Choroid plexus epithelial cell (primary cell): ENCODE measurements around the gene ZFP57.

ENCODE experiments used
- DNase-seq: peaks from one replicate; pipeline ENCODE4 v3.0.0-alpha.2; 2010; ENCODE audit warnings: low read depth
- H3K4me3 ChIP-seq: 2 replicates; pipeline ENCODE4 v1.5.1; 2011; ENCODE audit warnings: low read depth, mild to moderate bottlenecking, control low read depth, low read length, moderate library complexity
- TF ChIP-seq, protein P1 (sequence below): conservative IDR thresholded peaks from 2 replicates; pipeline ENCODE4 v1.5.1; 2011; ENCODE audit warnings: low read depth, mild to moderate bottlenecking, control low read depth, inconsistent platforms, low read length, moderate library complexity

The ZFP57 gene

DNA sequence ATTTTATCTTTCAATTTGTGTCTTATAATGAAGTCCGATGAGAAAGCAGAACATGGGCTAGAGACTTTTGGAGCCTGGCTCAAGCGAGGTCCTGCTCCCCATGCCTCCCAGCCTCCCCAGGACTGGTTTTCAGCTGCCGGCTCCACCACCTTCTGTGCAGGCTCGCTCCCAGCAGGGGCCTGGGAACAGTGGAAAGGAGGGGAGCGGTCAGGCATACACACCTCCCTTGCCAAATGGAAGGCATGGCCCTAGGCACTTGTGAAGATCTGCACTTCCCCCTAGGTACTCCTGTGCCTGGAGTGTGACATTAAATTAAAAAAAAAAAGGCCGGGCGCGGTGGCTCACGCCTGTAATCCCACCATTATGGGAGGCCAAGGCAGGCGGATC is 28.8 kb downstream of the ZFP57 start:
- TF ChIP-seq, protein P1, sequence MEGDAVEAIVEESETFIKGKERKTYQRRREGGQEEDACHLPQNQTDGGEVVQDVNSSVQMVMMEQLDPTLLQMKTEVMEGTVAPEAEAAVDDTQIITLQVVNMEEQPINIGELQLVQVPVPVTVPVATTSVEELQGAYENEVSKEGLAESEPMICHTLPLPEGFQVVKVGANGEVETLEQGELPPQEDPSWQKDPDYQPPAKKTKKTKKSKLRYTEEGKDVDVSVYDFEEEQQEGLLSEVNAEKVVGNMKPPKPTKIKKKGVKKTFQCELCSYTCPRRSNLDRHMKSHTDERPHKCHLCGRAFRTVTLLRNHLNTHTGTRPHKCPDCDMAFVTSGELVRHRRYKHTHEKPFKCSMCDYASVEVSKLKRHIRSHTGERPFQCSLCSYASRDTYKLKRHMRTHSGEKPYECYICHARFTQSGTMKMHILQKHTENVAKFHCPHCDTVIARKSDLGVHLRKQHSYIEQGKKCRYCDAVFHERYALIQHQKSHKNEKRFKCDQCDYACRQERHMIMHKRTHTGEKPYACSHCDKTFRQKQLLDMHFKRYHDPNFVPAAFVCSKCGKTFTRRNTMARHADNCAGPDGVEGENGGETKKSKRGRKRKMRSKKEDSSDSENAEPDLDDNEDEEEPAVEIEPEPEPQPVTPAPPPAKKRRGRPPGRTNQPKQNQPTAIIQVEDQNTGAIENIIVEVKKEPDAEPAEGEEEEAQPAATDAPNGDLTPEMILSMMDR: no peak
- no peak for DNase-seq
- H3K4me3 ChIP-seq: no peak overlapping the region

- TF ChIP-seq, protein P1: peak; percentile 62
- DNase-seq: peak; percentile 63
- no peak overlapping the region for H3K4me3 ChIP-seq
Observed at GRCh38 chr6:29651413-29652197, 29.3 kb downstream of the ZFP57 start.

DNA sequence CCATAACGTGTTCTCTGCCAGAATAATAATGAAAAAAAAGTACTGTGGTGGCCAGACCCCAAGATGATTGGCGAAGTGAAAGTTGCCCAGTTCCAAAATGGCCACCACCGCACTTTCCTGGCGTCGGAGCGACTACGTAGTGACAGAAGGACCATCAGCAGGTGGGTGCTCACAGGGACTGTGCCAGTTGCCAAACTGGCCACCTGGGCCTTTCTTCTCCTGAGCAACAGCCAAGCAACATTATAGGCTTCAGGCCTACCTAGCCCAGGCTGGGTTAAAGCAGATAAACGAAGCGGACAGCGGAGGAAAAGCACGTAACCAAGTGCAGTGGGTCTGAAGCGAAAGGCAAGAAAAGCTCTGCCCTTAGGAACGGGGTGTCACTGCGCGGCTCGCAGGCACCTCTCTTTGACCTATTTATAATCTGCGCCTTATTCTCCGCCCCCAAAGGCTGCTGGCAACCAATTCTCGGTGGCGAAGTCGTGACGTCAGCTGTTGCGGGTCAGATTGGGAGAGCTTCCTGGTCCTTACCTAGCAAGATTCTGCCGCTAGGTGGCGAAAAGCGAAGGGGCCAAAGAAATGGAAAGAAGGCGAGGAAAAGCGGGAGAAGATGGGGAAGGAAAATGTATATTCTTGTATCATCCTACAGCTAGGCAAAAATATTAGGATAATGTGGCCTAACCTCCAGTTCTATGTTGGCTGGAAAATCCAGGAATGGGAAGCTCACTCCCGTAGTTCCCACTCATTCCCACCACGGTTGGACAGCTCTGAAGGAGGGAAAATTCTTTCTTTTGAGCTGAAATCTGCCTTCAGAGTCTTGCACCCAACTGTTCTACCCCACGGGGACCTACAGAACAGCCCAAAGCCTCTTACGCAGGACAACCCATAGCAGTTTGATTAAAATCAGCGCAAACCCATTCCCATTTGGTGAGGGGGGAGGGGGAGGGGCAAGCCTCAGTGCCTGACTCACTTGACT is 31.0 kb downstream of the ZFP57 start:
- peak; percentile 97 for DNase-seq
- TF ChIP-seq, protein P1: peak; percentile 94
- H3K4me3 ChIP-seq: peak overlapping the region; percentile 60

DNA sequence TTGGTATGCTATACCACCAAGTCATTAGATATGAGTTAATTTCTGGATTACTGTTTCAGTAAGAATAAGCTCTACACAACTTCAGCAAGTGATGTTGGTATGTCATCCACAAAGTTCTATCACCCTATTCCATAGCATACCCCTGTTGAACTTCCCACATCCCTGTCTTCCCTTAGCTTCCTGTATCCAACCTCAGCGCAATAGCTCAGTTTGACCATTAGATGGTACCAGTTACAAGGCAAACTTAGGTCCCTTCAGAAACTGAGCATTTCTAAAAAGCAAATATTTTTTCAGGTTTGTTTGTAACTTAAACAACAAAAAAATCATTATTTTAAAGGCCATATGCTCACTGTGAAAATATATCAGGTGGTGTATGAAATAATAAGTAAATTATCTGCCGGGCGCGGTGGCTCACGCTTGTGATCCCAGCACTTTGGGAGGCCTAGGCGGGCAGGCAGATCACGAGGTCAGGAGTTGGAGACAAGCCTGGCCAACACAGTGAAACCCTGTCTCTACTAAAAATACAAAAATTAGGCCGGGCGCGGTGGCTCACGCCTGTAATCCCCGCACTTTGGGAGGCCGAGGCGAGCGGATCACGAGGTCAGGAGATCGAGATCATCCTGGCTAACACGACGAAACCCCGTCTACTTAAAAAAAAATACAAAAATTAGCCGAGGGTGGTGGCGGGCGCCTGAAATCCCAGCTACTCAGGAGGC is 32.9 kb downstream of the ZFP57 start:
- peak; percentile 70 for DNase-seq
- TF ChIP-seq, protein P1: peak; percentile 72
- H3K4me3 ChIP-seq: no peak overlapping the region

DNA sequence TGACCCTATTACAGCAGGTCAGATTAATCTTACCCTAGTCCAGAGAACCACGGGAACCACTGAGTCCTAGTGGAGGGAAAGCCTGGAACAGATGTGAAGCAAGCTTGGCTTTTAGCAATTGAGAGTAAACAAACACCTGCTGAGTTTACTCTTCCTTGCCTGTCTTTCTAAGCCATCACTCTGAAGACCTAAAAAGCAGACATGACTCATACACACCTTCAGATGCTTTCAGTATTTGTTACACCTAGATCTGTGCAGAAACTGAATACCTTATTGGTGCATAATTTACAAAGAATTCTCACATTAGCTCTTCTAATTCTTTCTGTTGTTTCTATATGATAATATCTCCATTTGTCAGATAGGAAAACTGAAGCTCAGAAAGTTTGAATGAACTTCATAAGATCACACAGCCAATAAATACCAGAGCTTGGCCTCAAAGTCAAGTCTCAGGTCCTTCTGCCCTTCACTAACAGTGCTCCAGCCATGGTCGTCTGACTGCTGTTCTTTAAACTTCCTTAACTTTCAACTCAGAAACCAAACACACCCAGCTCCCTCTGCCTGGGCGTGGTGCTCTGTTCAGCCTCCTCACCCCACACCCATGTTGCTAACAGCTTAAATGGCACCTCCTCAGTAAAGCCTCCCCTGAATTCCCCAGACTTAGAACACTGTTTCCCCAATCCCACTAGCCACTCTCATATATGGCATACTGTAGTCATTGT is 39.4 kb downstream of the ZFP57 start:
- DNase-seq: no peak
- H3K4me3 ChIP-seq: no peak overlapping the region
- TF ChIP-seq, protein P1: no peak

- no peak overlapping the region for H3K4me3 ChIP-seq
- DNase-seq: no peak
- TF ChIP-seq, protein P1: no peak
Observed at GRCh38 chr6:29637247-29637646, 43.7 kb downstream of the ZFP57 start.
